Measurements from ENCODE around the gene CNOT2.
"Not testable (repeated sequence)": the region's sequence is repeated elsewhere in the genome, so short reads cannot be mapped to it uniquely, and the experiment has no call there.

CNOT2 gene

DNA sequence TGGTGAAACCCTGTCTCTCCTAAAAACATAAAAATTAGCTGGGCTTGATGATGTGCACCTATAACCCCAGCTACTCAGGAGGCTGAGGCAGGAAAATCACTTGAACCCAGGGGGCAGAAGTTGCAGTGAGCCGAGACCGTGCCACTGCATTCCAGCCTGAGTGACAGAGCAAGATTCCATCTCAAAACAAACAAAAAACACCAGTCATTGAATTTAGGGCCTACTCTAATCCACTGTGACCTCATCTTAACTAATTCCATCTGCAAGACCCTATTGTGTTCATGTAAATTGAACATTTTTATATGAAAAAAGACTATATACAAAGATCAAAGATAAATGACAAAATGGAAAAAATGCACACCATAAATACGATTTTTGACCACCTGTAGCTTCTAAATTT, 140.7 kb downstream of the CNOT2 start:
- in situ Hi-C loops (cut with HindIII; ENCODE audit: low pct_ligation_motif_present, low sequenced_read_pairs) = no loop called here
- no peaks in the 10 kb centered on the region for H3K27me3 ChIP-seq (replicated peaks)
- TF ChIP-seq, protein P1, sequence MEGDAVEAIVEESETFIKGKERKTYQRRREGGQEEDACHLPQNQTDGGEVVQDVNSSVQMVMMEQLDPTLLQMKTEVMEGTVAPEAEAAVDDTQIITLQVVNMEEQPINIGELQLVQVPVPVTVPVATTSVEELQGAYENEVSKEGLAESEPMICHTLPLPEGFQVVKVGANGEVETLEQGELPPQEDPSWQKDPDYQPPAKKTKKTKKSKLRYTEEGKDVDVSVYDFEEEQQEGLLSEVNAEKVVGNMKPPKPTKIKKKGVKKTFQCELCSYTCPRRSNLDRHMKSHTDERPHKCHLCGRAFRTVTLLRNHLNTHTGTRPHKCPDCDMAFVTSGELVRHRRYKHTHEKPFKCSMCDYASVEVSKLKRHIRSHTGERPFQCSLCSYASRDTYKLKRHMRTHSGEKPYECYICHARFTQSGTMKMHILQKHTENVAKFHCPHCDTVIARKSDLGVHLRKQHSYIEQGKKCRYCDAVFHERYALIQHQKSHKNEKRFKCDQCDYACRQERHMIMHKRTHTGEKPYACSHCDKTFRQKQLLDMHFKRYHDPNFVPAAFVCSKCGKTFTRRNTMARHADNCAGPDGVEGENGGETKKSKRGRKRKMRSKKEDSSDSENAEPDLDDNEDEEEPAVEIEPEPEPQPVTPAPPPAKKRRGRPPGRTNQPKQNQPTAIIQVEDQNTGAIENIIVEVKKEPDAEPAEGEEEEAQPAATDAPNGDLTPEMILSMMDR (IDR thresholded peaks at IDR 0.05; ENCODE audit: low read depth, low read length, missing control alignments) = no peak
- no peaks in the 10 kb centered on the region for H3K36me3 ChIP-seq (replicated peaks)
- no peak for DNase-seq
- no peak overlapping the region for H3K27ac ChIP-seq
- H3K4me3 ChIP-seq (ENCODE audit: low read depth, low read length) = no peak overlapping the region

- in situ Hi-C loops (cut with HindIII; ENCODE audit: low pct_ligation_motif_present, low sequenced_read_pairs) = no loop called here
- Histone ChIP-seq H3K4me3 (ENCODE audit: low read depth, low read length) (no peak overlapping the region), H3K27ac (no peak overlapping the region), H3K36me3 (replicated peaks) (no peaks in the 10 kb centered on the region), H3K27me3 (replicated peaks) (no peaks in the 10 kb centered on the region)
- DNase-seq = no peak
- TF ChIP-seq, protein P1 (IDR thresholded peaks at IDR 0.05; ENCODE audit: low read depth, low read length, missing control alignments) = no peak
Observed at GRCh38 chr12:70386771-70387170, 143.5 kb downstream of the CNOT2 start.

- no peaks in the 10 kb centered on the region for H3K27me3 ChIP-seq (replicated peaks)
- H3K27ac ChIP-seq = no peak overlapping the region
- H3K4me3 ChIP-seq (ENCODE audit: low read depth, low read length) = no peak overlapping the region
- no peak for DNase-seq
- in situ Hi-C loops (cut with HindIII; ENCODE audit: low pct_ligation_motif_present, low sequenced_read_pairs) = no loop called here
- H3K36me3 ChIP-seq (replicated peaks) = no peaks in the 10 kb centered on the region
- TF ChIP-seq, protein P1 (IDR thresholded peaks at IDR 0.05; ENCODE audit: low read depth, low read length, missing control alignments) = no peak
Observed at GRCh38 chr12:70389678-70390077, 146.4 kb downstream of the CNOT2 start.

GRCh38 chr12:70392631-70393030, 149.4 kb downstream of the CNOT2 start:
- H3K4me3 ChIP-seq (ENCODE audit: low read depth, low read length); H3K27ac ChIP-seq; H3K27me3 ChIP-seq (replicated peaks); H3K36me3 ChIP-seq (replicated peaks); DNase-seq; in situ Hi-C loops (cut with HindIII; ENCODE audit: low pct_ligation_motif_present, low sequenced_read_pairs): not testable (repeated sequence)

DNA sequence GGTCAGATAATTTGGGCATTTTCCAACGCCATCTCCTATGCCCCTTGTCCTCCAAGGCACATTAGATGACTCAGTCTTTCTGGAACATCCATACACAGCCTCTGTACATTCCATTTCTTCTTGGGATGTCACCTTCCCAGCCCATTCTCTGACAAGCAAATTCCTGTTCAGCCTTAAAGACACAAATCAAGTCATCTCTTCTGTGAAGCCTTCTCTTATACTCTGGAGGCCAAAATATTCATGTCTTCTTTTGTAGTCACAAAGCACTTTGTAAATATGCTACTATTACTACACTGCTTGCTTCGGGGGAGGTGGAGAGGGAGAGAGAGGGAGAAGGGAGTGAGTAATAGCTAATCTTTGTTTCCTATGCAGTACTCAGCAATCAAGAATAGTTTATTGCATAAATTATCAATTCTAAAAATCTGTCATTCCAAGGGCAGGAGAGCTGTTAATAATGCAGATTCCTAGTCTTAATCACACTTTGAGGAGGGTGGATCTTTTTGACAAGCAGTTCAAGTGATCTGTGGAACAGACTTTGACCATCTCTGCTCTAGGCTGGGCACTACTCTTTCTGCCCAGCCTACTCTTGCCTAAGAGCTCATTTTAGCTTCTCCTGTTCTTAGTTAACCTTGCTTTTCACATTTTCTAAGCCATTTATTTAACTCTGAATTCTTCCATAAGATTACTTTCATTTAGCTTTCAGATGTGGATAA, 150.7 kb downstream of the CNOT2 start:
- Histone ChIP-seq H3K4me3 (ENCODE audit: low read depth, low read length) (no peak overlapping the region), H3K36me3 (replicated peaks) (no peaks in the 10 kb centered on the region), H3K27ac (no peak overlapping the region), H3K27me3 (replicated peaks) (no peaks in the 10 kb centered on the region)
- in situ Hi-C loops (cut with HindIII; ENCODE audit: low pct_ligation_motif_present, low sequenced_read_pairs) = no loop called here
- peak; percentile 28 for DNase-seq
- TF ChIP-seq, protein P1 (IDR thresholded peaks at IDR 0.05; ENCODE audit: low read depth, low read length, missing control alignments) = no peak

DNA sequence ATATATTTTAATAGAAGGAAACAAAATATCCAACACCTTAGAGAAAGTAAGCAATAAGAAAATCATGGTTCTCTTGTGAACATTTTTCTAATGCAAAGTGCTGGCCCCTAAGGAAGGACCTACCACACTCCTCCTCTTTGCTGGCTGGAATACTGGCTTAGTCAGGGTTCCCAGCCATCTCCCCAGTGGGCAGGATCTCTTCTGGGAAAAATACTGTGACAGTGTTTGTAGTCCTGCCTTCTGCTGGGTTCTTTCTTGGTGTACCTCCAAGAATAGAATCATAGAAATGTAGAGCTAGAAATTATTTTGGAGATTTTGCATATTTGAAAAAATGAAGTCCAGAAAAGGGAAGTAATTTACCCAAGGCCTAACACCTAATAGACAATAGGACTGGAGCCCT, 154.8 kb downstream of the CNOT2 start:
- no peak overlapping the region for H3K27ac ChIP-seq
- H3K27me3 ChIP-seq (replicated peaks) = no peaks in the 10 kb centered on the region
- DNase-seq = no peak
- no peak overlapping the region for H3K4me3 ChIP-seq (ENCODE audit: low read depth, low read length)
- TF ChIP-seq, protein P1 (IDR thresholded peaks at IDR 0.05; ENCODE audit: low read depth, low read length, missing control alignments) = no peak
- H3K36me3 ChIP-seq (replicated peaks) = no peaks in the 10 kb centered on the region
- in situ Hi-C loops (cut with HindIII; ENCODE audit: low pct_ligation_motif_present, low sequenced_read_pairs) = no loop called here
